HG02763 (cell line): ENCODE results near the gene PLAAT3.
"Not testable (repeated sequence)": the region's sequence is repeated elsewhere in the genome, so short reads cannot be mapped to it uniquely, and the experiment has no call there.

ENCODE experiments used
- ATAC-seq: cut with Tn5 transposase; IDR thresholded peaks from one replicate; pipeline ENCODE4 v1.9.1; 2021; ENCODE audit warnings: mild to moderate bottlenecking, moderate library complexity; ENCODE audit not compliant: unreplicated experiment

Gene PLAAT3

GRCh38 chr11:63609536-63609935, 4.7 kb downstream of the PLAAT3 start:
- ATAC-seq = no peak

- ATAC-seq = no peak
Measured at GRCh38 chr11:63608353-63609345, 5.6 kb downstream of the PLAAT3 start.

- ATAC-seq = no peak
Measured at GRCh38 chr11:63603180-63603518, 11.1 kb downstream of the PLAAT3 start.

GRCh38 chr11:63602290-63603179, 11.7 kb downstream of the PLAAT3 start:
- not testable (repeated sequence) for ATAC-seq

- no peak for ATAC-seq
Measured at GRCh38 chr11:63599211-63600122, 14.8 kb downstream of the PLAAT3 start.

GRCh38 chr11:63598556-63598955, 15.7 kb downstream of the PLAAT3 start:
- ATAC-seq = no peak

GRCh38 chr11:63595296-63595695, 18.9 kb downstream of the PLAAT3 start:
- ATAC-seq = no peak

- ATAC-seq = no peak
Measured at GRCh38 chr11:63592975-63593395, 21.2 kb downstream of the PLAAT3 start.

- no peak for ATAC-seq
Measured at GRCh38 chr11:63590024-63590788, 24.0 kb downstream of the PLAAT3 start.

- no peak for ATAC-seq
Measured at GRCh38 chr11:63589000-63589399, 25.2 kb downstream of the PLAAT3 start.

GRCh38 chr11:63586451-63587166, 27.6 kb downstream of the PLAAT3 start:
- ATAC-seq = no peak

GRCh38 chr11:63583357-63583677, 30.9 kb downstream of the PLAAT3 start:
- ATAC-seq = no peak

- ATAC-seq = not testable (repeated sequence)
Measured at GRCh38 chr11:63581224-63581623, 33.0 kb downstream of the PLAAT3 start.

GRCh38 chr11:63578882-63579281, 35.4 kb downstream of the PLAAT3 start:
- ATAC-seq = not testable (repeated sequence)

- ATAC-seq = no peak
Measured at GRCh38 chr11:63574856-63575602, 39.2 kb downstream of the PLAAT3 start.

GRCh38 chr11:63573881-63574855, 40.1 kb downstream of the PLAAT3 start:
- ATAC-seq = no peak

- ATAC-seq = peak; percentile 57
Measured at GRCh38 chr11:63572026-63572688, 42.1 kb downstream of the PLAAT3 start.
